ENCODE results near the gene MFSD1.

The MFSD1 gene

GRCh38 chr3:158845765-158846350, 44.0 kb downstream of the MFSD1 start:
- peak; percentile 64 for ATAC-seq

GRCh38 chr3:158846803-158847451, 45.1 kb downstream of the MFSD1 start:
- ATAC-seq = peak; percentile 33; the same call in 2 of the 3 replicates
- TF ChIP-seq ZNF70 (CRISPR knock-in tag; IDR thresholded peaks at IDR 0.05) (no peak), ESRRG (CRISPR knock-in tag; IDR thresholded peaks at IDR 0.05) (no peak), TCF4 (CRISPR knock-in tag; IDR thresholded peaks at IDR 0.05; ENCODE audit: borderline replicate concordance) (no peak), OSR1 (CRISPR knock-in tag; IDR thresholded peaks at IDR 0.05) (no peak), ZFP30 (CRISPR knock-in tag; IDR thresholded peaks at IDR 0.05) (no peak), ZFP3 (CRISPR knock-in tag; IDR thresholded peaks at IDR 0.05) (no peak), BACH2 (CRISPR knock-in tag; IDR thresholded peaks at IDR 0.05; ENCODE audit: borderline replicate concordance) (no peak), RARB (CRISPR knock-in tag; IDR thresholded peaks at IDR 0.05) (no peak), ARNTL (CRISPR knock-in tag; IDR thresholded peaks at IDR 0.05; ENCODE audit: borderline replicate concordance, low read depth) (no peak)

More at GRCh38 chr3:158845765-158846350, 44.0 kb downstream of the MFSD1 start:
- no peak for TF ChIP-seq PPARA (CRISPR knock-in tag; IDR thresholded peaks at IDR 0.05; ENCODE audit: borderline replicate concordance)
- TF ChIP-seq TOX (CRISPR knock-in tag; IDR thresholded peaks at IDR 0.05; ENCODE audit: borderline replicate concordance) = no peak
- no peak for TF ChIP-seq CREB5 (CRISPR knock-in tag; IDR thresholded peaks at IDR 0.05; ENCODE audit: low read depth)
- no peak for TF ChIP-seq ESRRG (CRISPR knock-in tag; IDR thresholded peaks at IDR 0.05)
- TF ChIP-seq, protein P1, sequence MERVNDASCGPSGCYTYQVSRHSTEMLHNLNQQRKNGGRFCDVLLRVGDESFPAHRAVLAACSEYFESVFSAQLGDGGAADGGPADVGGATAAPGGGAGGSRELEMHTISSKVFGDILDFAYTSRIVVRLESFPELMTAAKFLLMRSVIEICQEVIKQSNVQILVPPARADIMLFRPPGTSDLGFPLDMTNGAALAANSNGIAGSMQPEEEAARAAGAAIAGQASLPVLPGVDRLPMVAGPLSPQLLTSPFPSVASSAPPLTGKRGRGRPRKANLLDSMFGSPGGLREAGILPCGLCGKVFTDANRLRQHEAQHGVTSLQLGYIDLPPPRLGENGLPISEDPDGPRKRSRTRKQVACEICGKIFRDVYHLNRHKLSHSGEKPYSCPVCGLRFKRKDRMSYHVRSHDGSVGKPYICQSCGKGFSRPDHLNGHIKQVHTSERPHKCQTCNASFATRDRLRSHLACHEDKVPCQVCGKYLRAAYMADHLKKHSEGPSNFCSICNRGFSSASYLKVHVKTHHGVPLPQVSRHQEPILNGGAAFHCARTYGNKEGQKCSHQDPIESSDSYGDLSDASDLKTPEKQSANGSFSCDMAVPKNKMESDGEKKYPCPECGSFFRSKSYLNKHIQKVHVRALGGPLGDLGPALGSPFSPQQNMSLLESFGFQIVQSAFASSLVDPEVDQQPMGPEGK (CRISPR knock-in tag; IDR thresholded peaks at IDR 0.05; ENCODE audit: borderline replicate concordance) = no peak
- TF ChIP-seq ARNTL (CRISPR knock-in tag; IDR thresholded peaks at IDR 0.05; ENCODE audit: borderline replicate concordance, low read depth) = no peak
- no peak for TF ChIP-seq SNAI2 (CRISPR knock-in tag; IDR thresholded peaks at IDR 0.05)
- TF ChIP-seq TSHZ2 (CRISPR knock-in tag; IDR thresholded peaks at IDR 0.05) = no peak
- no peak for TF ChIP-seq OSR1 (CRISPR knock-in tag; IDR thresholded peaks at IDR 0.05)
- no peak for TF ChIP-seq CSDC2 (CRISPR knock-in tag; IDR thresholded peaks at IDR 0.05)

DNA sequence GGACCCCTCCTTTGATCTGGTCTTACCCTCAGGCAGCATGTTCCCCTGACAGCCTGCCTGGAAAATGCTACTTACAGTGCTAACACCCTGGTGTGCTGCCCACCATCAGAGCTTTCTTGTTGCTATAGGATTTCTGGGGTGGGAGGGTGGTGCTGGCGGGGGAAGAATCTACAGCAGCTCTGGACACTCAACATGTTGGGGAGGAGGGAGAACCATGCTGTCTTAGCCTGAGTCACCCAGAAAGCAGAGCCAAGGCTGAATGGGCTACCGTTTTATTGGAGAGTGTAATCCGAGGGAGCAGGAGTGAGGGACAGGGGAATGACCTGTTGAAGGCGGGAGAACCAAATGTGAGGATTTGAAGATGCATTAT, 45.6 kb downstream of the MFSD1 start:
- peak; percentile 48 for ATAC-seq
- TF ChIP-seq CREB5 (CRISPR knock-in tag; IDR thresholded peaks at IDR 0.05; ENCODE audit: low read depth) = no peak
- TF ChIP-seq ZC3H10 (CRISPR knock-in tag; IDR thresholded peaks at IDR 0.05) = no peak
- no peak for TF ChIP-seq ZFP30 (CRISPR knock-in tag; IDR thresholded peaks at IDR 0.05)
- no peak for TF ChIP-seq ZFP3 (CRISPR knock-in tag; IDR thresholded peaks at IDR 0.05)

- ATAC-seq = no peak; the same call in 2 of the 3 replicates
- TF ChIP-seq, protein P2, sequence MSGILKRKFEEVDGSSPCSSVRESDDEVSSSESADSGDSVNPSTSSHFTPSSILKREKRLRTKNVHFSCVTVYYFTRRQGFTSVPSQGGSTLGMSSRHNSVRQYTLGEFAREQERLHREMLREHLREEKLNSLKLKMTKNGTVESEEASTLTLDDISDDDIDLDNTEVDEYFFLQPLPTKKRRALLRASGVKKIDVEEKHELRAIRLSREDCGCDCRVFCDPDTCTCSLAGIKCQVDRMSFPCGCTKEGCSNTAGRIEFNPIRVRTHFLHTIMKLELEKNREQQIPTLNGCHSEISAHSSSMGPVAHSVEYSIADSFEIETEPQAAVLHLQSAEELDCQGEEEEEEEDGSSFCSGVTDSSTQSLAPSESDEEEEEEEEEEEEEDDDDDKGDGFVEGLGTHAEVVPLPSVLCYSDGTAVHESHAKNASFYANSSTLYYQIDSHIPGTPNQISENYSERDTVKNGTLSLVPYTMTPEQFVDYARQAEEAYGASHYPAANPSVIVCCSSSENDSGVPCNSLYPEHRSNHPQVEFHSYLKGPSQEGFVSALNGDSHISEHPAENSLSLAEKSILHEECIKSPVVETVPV (CRISPR knock-in tag; IDR thresholded peaks at IDR 0.05) = no peak
- TF ChIP-seq ZFP3 (CRISPR knock-in tag; IDR thresholded peaks at IDR 0.05) (no peak), ZNF565 (CRISPR knock-in tag; conservative IDR thresholded peaks at IDR 0.05; ENCODE audit: low read depth) (no peak), ESRRG (CRISPR knock-in tag; IDR thresholded peaks at IDR 0.05) (no peak), TCF4 (CRISPR knock-in tag; IDR thresholded peaks at IDR 0.05; ENCODE audit: borderline replicate concordance) (no peak), TOX (CRISPR knock-in tag; IDR thresholded peaks at IDR 0.05; ENCODE audit: borderline replicate concordance) (no peak), CREB5 (CRISPR knock-in tag; IDR thresholded peaks at IDR 0.05; ENCODE audit: low read depth) (no peak), ZFP30 (CRISPR knock-in tag; IDR thresholded peaks at IDR 0.05) (no peak), ARNTL (CRISPR knock-in tag; IDR thresholded peaks at IDR 0.05; ENCODE audit: borderline replicate concordance, low read depth) (no peak), RARB (CRISPR knock-in tag; IDR thresholded peaks at IDR 0.05) (no peak), GLIS3 (CRISPR knock-in tag; IDR thresholded peaks at IDR 0.05) (no peak), ZNF8 (CRISPR knock-in tag; IDR thresholded peaks at IDR 0.05) (no peak), ZNF70 (CRISPR knock-in tag; IDR thresholded peaks at IDR 0.05) (no peak), ISL1 (CRISPR knock-in tag; IDR thresholded peaks at IDR 0.05) (no peak), SNAI2 (CRISPR knock-in tag; IDR thresholded peaks at IDR 0.05) (no peak)
Observed at GRCh38 chr3:158847885-158848284, 46.0 kb downstream of the MFSD1 start.
